ENCODE data around the gene TJP3. TPM values are rescaled to one million over a fixed set of nuclear protein-coding genes. Genes with fewer than 3 reads are reported as not detected.
A peak's percentile ranks its signal among the peaks of the same experiment; 100 is the strongest.
"Not testable (repeated sequence)": the region's sequence is repeated elsewhere in the genome, so short reads cannot be mapped to it uniquely, and the experiment has no call there.

TJP3 gene
- total and polyA plus RNA-seq, 3 experiments from 2014 or later, result 1.5 to 16.2 (median 1.7) TPM

GRCh38 chr19:3760871-3761361, 52.7 kb downstream of the TJP3 start:
- POLR2A ChIA-PET, result interaction anchor here (0.6 to 2.4 kb wide), 4 partner anchors 52 to 247 kb away, joined by 3 to 29 read pairs (median 6); partner anchors contain the start of gene PIAS4

GRCh38 chr19:3761382-3762129, 53.4 kb downstream of the TJP3 start, which contains the start of gene APBA3:
Gene APBA3 (minus strand): TSS chr19:3761692. CDS start chr19:3760264, 1,428 bp downstream.
- peak within 1 kb of the TSS; percentile 100 for H3K27ac ChIP-seq (ENCODE audit: low read depth, low read length)
- DNase-seq, result peak; percentile 91 to 95 (median 92)
- peak within 1 kb of the TSS; percentile 100 for H3K27ac Mint-ChIP-seq
- ChIA-PET CTCF (interaction anchor here (1.0 to 9.5 kb wide), 17 partner anchors 12 to 226 kb away, joined by 3 to 63 read pairs (median 6); partner anchors contain the start of gene MATK), POLR2A (interaction anchor here (0.8 to 2.4 kb wide), 6 partner anchors 20 to 485 kb away, joined by 3 to 29 read pairs (median 6); partner anchors contain the start of gene YJU2)
- peaks cover 0 to 7% of the 10 kb centered on the region in 2 donors for H3K27me3 Mint-ChIP-seq
- peak within 1 kb of the TSS; percentile 96 to 99 (median 98) for H3K4me3 Mint-ChIP-seq
- H3K9me3 Mint-ChIP-seq, result peaks cover 0 to 4% (median 0%) of the 10 kb centered on the region in 5 donors
- H3K9me3 ChIP-seq (ENCODE audit: low read length), result no peaks in the 10 kb centered on the region
- H3K27me3 ChIP-seq (ENCODE audit: insufficient read depth, low read length, poor library complexity, severe bottlenecking), result no peaks in the 10 kb centered on the region
- peak within 1 kb of the TSS; percentile 98 for H3K4me3 ChIP-seq (ENCODE audit: low read length)
- peaks cover 41% of the 10 kb centered on the region for H3K4me1 ChIP-seq (ENCODE audit: insufficient read depth, low read length)
- peaks cover 5% of the 10 kb centered on the region for H3K36me3 ChIP-seq (ENCODE audit: insufficient read depth, low read length)
- peaks cover 42 to 68% (median 44%) of the 10 kb centered on the region in 3 donors for H3K4me1 Mint-ChIP-seq
- H3K36me3 Mint-ChIP-seq, result peaks cover 0 to 51% (median 2%) of the 10 kb centered on the region in 3 donors

More at GRCh38 chr19:3760871-3761361, 52.7 kb downstream of the TJP3 start:
- peak in 2 of 5 donors; percentile 44 to 47 for DNase-seq
- H3K27me3 ChIP-seq (ENCODE audit: insufficient read depth, low read length, poor library complexity, severe bottlenecking), result no peaks in the 10 kb centered on the region
- Mint-ChIP-seq H3K27ac (peak overlapping the region; percentile 86 to 100 (median 99)), H3K36me3 (peaks cover 0 to 47% (median 3%) of the 10 kb centered on the region in 3 donors), H3K9me3 (peaks cover 0 to 4% (median 0%) of the 10 kb centered on the region in 5 donors), H3K4me1 (peaks cover 39 to 66% (median 43%) of the 10 kb centered on the region in 3 donors), H3K27me3 (peaks cover 0 to 7% of the 10 kb centered on the region in 2 donors), H3K4me3 (peak overlapping the region; percentile 87 to 98 (median 97))
- peaks cover 37% of the 10 kb centered on the region for H3K4me1 ChIP-seq (ENCODE audit: insufficient read depth, low read length)
- H3K4me3 ChIP-seq (ENCODE audit: low read length), result peak overlapping the region; percentile 81
- CTCF ChIA-PET, result interaction anchor here (0.7 to 9.5 kb wide), 9 partner anchors 20 to 227 kb away, joined by 3 to 63 read pairs (median 4); partner anchors contain the start of gene MATK
- H3K27ac ChIP-seq (ENCODE audit: low read depth, low read length), result peak overlapping the region; percentile 98
- peaks cover 5% of the 10 kb centered on the region for H3K36me3 ChIP-seq (ENCODE audit: insufficient read depth, low read length)
- H3K9me3 ChIP-seq (ENCODE audit: low read length), result no peaks in the 10 kb centered on the region

- ChIA-PET POLR2A (interaction anchor here (0.5 to 2.4 kb wide), 14 partner anchors 10 to 1503 kb away, joined by 3 to 29 read pairs (median 6); partner anchors contain the start of genes DAPK3, EEF2 and YJU2), CTCF (interaction anchor here (0.8 to 9.5 kb wide), 18 partner anchors 13 to 226 kb away, joined by 3 to 63 read pairs (median 6); partner anchors contain the start of gene MATK)
- Histone ChIP-seq H3K27ac (ENCODE audit: low read depth, low read length) (peak overlapping the region; percentile 100), H3K27me3 (ENCODE audit: insufficient read depth, low read length, poor library complexity, severe bottlenecking) (no peaks in the 10 kb centered on the region), H3K4me1 (ENCODE audit: insufficient read depth, low read length) (peaks cover 45% of the 10 kb centered on the region), H3K9me3 (ENCODE audit: low read length) (no peaks in the 10 kb centered on the region), H3K36me3 (ENCODE audit: insufficient read depth, low read length) (peaks cover 5% of the 10 kb centered on the region), H3K4me3 (ENCODE audit: low read length) (peak overlapping the region; percentile 98)
- Mint-ChIP-seq H3K4me1 (peaks cover 38 to 66% (median 42%) of the 10 kb centered on the region in 3 donors), H3K4me3 (peak overlapping the region; percentile 96 to 99 (median 98)), H3K9me3 (peaks cover 0 to 4% (median 0%) of the 10 kb centered on the region in 5 donors), H3K27ac (peak overlapping the region; percentile 100), H3K27me3 (peaks cover 0 to 7% of the 10 kb centered on the region in 2 donors), H3K36me3 (peaks cover 0 to 49% (median 2%) of the 10 kb centered on the region in 3 donors)
- DNase-seq, result no peak
Measured at GRCh38 chr19:3762130-3762473, 53.9 kb downstream of the TJP3 start.

- peak; percentile 98 to 100 (median 100) for DNase-seq
- POLR2A ChIA-PET, result interaction anchor here (0.5 to 2.4 kb wide), 21 partner anchors 10 to 1503 kb away, joined by 3 to 29 read pairs (median 5); partner anchors contain the start of genes DAPK3, EEF2 and YJU2
- peaks cover 45% of the 10 kb centered on the region for H3K4me1 ChIP-seq (ENCODE audit: insufficient read depth, low read length)
Measured at GRCh38 chr19:3762501-3763459, 54.6 kb downstream of the TJP3 start, which contains the start of gene MRPL54. Gene MRPL54 (plus strand): TSS chr19:3762682. CDS start chr19:3762701, 19 bp downstream.

GRCh38 chr19:3765121-3765520, 56.9 kb downstream of the TJP3 start:
- Histone ChIP-seq H3K9me3 (ENCODE audit: low read length) (no peaks in the 10 kb centered on the region), H3K4me3 (ENCODE audit: low read length) (no peak overlapping the region), H3K36me3 (ENCODE audit: insufficient read depth, low read length) (peaks cover 5% of the 10 kb centered on the region), H3K27ac (ENCODE audit: low read depth, low read length) (no peak overlapping the region), H3K27me3 (ENCODE audit: insufficient read depth, low read length, poor library complexity, severe bottlenecking) (no peaks in the 10 kb centered on the region), H3K4me1 (ENCODE audit: insufficient read depth, low read length) (peaks cover 30% of the 10 kb centered on the region)
- Mint-ChIP-seq H3K27ac (no peak overlapping the region), H3K9me3 (peaks cover 0 to 4% (median 0%) of the 10 kb centered on the region in 5 donors), H3K36me3 (peaks cover 0 to 51% (median 5%) of the 10 kb centered on the region in 3 donors), H3K4me1 (peaks cover 32 to 45% (median 35%) of the 10 kb centered on the region in 3 donors), H3K27me3 (peaks cover 0 to 7% of the 10 kb centered on the region in 2 donors), H3K4me3 (peak overlapping the region in 1 of 7 donors; percentile 27)
- no peak for DNase-seq
- POLR2A ChIA-PET, result no interaction called here
- CTCF ChIA-PET, result no interaction called here

More at GRCh38 chr19:3762501-3763459, 54.6 kb downstream of the TJP3 start, which contains the start of gene MRPL54:
- Mint-ChIP-seq H3K4me1 (peaks cover 38 to 62% (median 42%) of the 10 kb centered on the region in 3 donors), H3K36me3 (peaks cover 0 to 49% (median 2%) of the 10 kb centered on the region in 3 donors), H3K27ac (peak within 1 kb of the TSS; percentile 100), H3K4me3 (peak within 1 kb of the TSS; percentile 96 to 99 (median 98)), H3K27me3 (peaks cover 0 to 7% of the 10 kb centered on the region in 2 donors), H3K9me3 (peaks cover 0 to 4% (median 0%) of the 10 kb centered on the region in 5 donors)
- Histone ChIP-seq H3K27ac (ENCODE audit: low read depth, low read length) (peak within 1 kb of the TSS; percentile 100), H3K27me3 (ENCODE audit: insufficient read depth, low read length, poor library complexity, severe bottlenecking) (no peaks in the 10 kb centered on the region), H3K4me3 (ENCODE audit: low read length) (peak within 1 kb of the TSS; percentile 98), H3K9me3 (ENCODE audit: low read length) (no peaks in the 10 kb centered on the region), H3K36me3 (ENCODE audit: insufficient read depth, low read length) (peaks cover 5% of the 10 kb centered on the region)
- CTCF ChIA-PET, result interaction anchor here (0.8 to 9.5 kb wide), 23 partner anchors 13 to 225 kb away, joined by 3 to 63 read pairs (median 5); partner anchors contain the start of gene MATK

- POLR2A ChIA-PET; H3K4me3 Mint-ChIP-seq; H3K27ac ChIP-seq (ENCODE audit: low read depth, low read length); H3K9me3 ChIP-seq (ENCODE audit: low read length); CTCF ChIA-PET; H3K4me3 ChIP-seq (ENCODE audit: low read length); H3K9me3 Mint-ChIP-seq; H3K27me3 Mint-ChIP-seq; DNase-seq; H3K27me3 ChIP-seq (ENCODE audit: insufficient read depth, low read length, poor library complexity, severe bottlenecking); H3K36me3 ChIP-seq (ENCODE audit: insufficient read depth, low read length); H3K27ac Mint-ChIP-seq: not testable (repeated sequence)
- H3K4me1 ChIP-seq (ENCODE audit: insufficient read depth, low read length), result peaks cover 24% of the 10 kb centered on the region
- H3K4me1 Mint-ChIP-seq, result peaks cover 30 to 40% (median 32%) of the 10 kb centered on the region in 3 donors
- peaks cover 0 to 49% (median 5%) of the 10 kb centered on the region in 3 donors for H3K36me3 Mint-ChIP-seq
Measured at GRCh38 chr19:3765757-3766156, 57.6 kb downstream of the TJP3 start.
